ENCODE results near the gene STIL.

STIL gene

GRCh38 chr1:47235241-47235681, 78.7 kb downstream of the STIL start:
- DNase-seq (ENCODE audit: low spot score), result no peak

DNA sequence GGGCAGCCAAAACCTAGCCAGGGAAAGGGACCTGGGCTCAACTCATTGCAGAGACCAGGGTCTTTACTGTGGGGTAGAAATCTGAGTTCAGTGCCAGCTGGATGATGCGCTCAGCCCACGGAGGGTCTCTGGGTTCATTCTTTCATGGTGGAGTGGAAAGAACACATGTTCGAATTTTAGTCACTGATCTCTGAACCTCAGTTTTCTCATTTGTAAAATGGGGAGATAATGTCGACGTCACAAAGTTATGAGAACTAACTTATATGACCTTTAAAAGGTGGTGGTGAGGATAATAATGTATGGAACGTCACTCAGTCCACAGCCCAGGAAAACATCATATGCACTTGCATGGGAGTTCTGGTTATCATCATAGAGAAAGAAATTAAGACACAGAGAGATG, 80.8 kb downstream of the STIL start:
- DNase-seq (ENCODE audit: low spot score), result no peak

GRCh38 chr1:47232187-47232874, 81.6 kb downstream of the STIL start, which contains the start of gene TAL1:
Gene TAL1, minus strand, starts transcription at chr1:47232225. Its CDS starts 6,337 bp downstream, at chr1:47225888.
- DNase-seq (ENCODE audit: low spot score), result no peak

DNA sequence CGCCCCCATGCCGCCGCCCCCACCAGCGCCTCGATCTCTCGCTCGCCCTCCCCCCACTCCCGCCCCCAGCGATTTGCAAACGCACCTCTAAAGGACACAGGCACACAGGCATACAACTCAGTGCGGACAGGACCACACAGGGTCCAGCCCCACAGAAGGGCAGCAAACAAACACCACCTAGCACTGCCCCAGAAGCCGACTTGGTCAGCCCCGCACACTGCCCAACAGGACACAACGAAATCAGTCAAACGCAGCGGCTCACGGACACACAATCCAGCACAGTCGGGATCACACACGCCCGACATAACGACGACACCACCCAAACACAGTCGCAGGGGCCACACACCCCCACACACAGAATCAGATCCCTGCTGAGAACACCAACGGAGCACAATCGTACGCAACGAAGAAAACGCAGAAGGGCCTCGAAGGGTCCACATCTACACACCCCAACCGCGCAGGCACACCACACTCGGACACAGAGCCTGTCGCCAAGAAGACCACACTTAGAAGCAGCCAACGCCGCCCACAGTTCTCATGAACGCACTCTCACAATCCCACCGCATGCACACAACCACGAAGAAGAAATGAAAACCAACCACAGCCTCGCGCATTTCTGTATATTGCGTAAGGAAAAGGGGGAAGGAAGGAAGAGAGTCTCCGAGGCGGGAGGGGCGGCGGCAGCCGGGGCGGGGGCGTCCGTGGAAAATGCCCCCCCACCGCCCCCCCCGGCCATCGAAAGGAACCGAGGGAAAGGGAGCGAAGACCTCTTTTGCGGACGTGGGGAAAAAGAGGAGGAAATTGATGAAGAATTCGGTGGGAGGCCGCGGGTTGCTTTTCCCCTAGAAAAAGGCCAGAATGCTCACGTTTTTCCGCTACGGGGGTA, 82.4 kb downstream of the STIL start:
- DNase-seq (ENCODE audit: low spot score), result peak; percentile 50

DNA sequence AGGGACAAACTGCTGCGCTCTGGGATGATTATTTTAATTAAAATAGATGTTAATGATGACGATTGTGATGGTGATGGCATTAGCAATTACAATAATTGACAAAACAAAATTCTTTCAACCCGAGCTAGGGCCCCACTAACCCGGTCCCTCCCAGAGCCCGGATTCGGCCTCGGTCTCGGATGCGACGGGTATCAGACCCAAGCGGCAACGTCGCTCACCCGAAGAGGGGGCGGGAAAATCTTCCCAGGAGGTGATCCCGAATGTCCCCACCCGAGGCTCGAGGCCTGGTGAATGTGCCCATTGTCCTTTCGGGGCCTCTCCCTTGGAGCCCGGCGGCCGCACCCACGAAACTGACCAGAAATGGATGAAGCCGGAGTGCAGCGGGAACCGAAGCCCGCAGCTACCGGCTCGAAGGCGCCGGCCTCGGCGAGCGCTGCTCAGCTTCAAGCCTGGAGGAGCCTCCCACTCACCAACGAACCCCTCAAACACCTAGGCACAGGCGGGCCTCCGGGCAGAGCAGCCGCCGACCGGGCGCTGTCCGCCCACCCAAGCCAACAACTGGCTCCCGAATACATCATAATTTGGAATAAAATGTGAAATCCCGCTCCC, 83.2 kb downstream of the STIL start:
- DNase-seq (ENCODE audit: low spot score), result no peak

DNA sequence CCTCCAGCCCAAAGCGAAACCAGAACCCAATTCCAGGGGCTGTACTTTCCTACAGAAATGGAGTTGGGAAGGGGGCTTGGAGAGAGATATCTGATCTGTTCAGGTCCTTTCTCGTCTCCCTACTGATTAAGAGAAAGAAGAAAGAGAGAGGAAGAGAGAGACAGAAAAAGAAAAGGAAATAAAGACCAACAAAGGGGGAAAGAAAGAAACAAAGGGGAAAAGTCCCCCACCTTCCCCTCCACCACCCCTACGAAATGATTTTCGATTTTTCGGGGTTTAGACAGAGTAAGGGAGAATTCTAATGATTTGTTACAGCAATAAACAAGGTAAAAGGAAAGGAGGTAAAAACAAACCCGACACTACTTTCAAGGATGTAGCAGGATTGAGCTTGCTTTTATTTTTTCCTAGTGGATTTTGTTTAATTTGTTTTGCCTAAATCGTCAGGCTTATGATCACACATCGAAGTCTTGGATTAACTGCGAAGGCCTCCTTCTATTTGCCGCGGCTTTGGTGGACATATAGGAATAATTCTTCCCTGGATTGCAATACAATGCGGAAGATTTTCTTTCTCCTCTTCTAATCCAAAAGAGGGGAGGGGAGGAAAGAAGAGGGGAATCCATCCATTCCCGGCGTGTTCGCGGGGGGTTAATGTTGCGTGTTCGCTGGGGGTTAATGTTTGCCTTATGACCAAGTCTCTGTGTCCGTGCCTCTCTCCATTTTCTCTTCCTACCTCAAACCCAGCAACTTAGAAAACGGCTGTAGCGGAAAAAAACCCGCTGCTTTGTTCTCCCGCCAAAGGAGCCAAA, 83.9 kb downstream of the STIL start:
- no peak for DNase-seq (ENCODE audit: low spot score)

GRCh38 chr1:47229031-47229885, 84.7 kb downstream of the STIL start:
- DNase-seq (ENCODE audit: low spot score), result no peak

- no peak for DNase-seq (ENCODE audit: low spot score)
Observed at GRCh38 chr1:47228644-47229030, 85.3 kb downstream of the STIL start.

DNA sequence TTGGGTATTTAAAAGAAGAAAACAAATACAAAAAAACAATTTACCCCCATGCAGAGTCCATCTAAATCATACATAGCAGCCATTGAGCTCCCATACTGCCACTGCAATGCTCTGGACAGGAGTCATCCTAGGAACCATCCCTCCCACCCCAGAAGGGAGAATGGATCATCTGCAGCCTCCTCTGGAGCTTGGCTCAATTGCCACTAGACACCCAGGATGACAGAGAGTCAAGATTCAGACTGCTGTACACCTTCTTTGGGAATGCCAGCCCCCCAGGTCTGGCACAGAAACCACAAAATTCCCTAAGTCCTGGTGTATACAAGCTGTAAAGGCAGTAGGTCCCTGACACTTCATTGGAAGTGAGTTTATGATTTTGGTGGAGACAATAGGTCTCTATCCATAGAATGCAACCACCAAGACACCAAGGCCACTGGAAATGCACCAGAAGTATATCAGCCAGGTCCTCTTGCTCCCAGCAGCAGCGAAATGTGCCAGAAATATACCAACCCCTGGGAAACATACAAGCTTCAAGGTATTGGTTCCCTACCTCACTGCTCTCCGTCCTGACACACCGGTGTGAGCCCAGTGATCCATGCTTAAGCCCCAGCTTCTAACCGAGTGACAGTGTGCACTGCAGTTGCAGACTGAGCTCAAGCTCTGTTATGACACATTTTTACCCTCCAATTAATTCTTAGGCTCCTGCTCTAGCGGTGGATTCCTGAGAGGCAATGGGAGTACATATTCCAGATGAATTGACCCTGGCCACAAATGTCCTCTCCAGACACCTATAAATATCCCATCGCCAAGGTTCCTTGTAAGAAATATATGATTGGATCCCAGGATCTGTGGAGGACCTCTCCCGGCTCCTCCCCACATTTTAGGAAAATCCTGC, 86.4 kb downstream of the STIL start:
- no peak for DNase-seq (ENCODE audit: low spot score)

DNA sequence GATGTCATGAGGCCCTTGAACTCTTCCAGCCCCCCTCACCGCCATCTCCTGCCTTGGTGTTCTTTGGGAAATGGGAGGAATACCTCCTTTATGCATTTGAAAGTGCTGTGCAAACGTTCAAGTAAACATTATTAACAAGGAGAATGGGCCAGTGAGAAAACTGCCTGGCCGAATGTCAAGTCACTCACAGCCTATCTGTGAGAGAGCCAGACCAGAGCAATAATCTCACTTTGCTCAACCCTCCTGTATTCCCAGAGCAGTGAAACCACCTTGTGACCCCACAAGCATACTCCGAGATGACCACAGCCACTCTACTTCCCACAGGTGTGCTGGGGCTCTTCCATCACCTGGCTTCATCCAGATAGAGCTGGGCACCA, 87.1 kb downstream of the STIL start:
- DNase-seq (ENCODE audit: low spot score), result no peak

DNA sequence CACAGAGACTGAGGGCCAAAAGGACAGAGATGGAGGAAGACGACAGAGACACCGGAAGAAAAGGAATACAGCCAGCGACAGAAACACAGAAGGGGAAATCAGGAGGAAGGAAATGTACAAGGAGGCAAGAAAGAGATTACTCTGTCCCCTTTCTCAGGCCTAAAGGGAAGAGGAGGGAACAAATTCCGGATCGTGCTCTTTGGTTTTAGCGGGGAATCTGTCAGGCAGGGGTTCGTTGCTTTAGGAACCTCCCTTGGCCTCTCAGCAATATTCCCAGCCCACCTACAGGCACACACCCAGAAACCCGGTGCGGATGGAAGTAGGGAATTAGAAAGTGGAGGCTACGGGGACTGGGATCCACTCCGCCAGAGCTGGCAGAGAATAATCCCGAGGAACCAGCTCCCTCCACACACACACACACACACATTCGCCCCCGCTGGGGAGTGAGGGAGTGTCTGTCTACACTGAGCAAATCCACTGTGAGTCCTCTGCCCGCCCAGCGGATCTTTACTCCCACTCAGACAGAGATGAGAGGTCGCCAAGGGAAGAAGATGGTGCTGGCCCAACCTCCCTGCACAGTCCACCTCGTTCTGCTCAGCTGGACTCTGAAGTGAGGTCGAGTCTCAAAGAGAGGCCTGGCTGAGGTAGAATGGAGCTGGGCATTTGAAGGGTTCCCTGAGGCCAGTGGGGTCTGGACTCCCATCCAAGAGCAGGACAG, 87.7 kb downstream of the STIL start:
- DNase-seq (ENCODE audit: low spot score), result no peak

- no peak for DNase-seq (ENCODE audit: low spot score)
Observed at GRCh38 chr1:47225430-47226100, 88.4 kb downstream of the STIL start.

GRCh38 chr1:47224676-47225399, 89.1 kb downstream of the STIL start:
- no peak for DNase-seq (ENCODE audit: low spot score)

DNA sequence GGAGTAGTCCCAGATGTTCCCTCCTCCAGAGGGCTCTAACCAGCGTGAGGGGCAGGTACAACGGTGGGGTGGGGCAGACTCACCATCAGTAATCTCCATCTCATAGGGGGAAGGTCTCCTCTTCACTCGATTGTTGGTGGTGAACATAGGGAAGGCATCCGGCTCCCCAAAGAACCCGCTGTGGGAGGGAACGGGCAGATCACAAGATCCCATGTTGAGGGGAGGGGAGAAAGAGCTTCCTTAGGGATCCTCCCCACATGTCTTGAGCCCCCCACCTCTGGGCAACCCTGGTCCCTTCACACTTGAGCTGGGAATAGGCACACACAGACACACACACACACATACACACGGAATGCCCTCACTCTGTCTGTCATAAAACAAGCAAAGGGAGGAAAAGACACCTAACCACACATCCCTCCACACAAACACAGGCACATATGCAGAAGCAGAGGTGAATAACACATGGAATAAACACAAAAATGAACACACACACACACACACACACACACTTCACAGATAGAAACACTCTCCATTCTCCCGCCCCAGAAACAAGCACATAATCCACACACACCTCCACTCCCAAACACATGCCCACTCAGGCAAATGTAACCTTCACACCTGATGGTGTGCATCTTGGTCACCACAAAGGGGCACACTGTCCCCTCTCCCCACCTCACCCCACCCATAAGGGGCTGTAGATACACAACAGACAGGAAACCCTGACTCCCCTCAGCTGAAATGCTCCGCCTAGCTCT, 89.8 kb downstream of the STIL start:
- no peak for DNase-seq (ENCODE audit: low spot score)

- DNase-seq (ENCODE audit: low spot score), result no peak
Observed at GRCh38 chr1:47223174-47223920, 90.6 kb downstream of the STIL start.

DNA sequence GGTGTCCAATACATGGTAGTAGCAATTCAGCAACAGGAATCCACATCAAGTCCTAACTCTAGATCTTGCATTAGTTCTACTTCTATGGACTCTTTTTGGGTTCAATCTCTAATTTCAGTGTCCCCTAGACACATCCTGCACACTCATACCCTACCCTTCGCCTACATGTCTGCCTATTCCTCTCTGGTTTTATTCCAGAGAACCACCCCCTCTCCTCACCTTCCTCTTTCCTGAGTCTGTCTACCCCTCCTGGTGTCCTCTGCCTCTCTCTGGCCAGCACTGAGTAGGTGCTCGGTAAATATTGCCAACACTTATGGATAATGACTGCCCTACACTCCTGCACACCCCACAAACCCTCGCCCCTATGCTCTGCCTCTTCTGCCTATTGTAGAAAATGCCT, 91.5 kb downstream of the STIL start:
- no peak for DNase-seq (ENCODE audit: low spot score)
